Cardiac muscle cell (in vitro differentiated cells and primary cell): Measurements from ENCODE around the gene IL32. TPM values are rescaled to one million over a fixed set of nuclear protein-coding genes. Genes with fewer than 3 reads are reported as not detected.
"Not testable (repeated sequence)": the region's sequence is repeated elsewhere in the genome, so short reads cannot be mapped to it uniquely, and the experiment has no call there.

Source experiments
- DNase-seq, 2 donors: peaks; one replicate each; pipeline versions ENCODE4 v3.0.0 to v3.0.0-alpha.2; 2010 to 2017; ENCODE audit warnings: low read depth in 1 of 2, low spot score in 1 of 2
- H3K27ac ChIP-seq: fragments of 200-600 bp; sonication (generic); 2 replicates; pipeline ENCODE4 v1.5.1; 2016
- H3K27me3 ChIP-seq: fragments of 200-600 bp; sonication (generic); 2 replicates; pipeline ENCODE4 v1.6.0; 2016; ENCODE audit warnings: control low read depth
- H3K36me3 ChIP-seq: fragments of 200-600 bp; sonication (generic); 2 replicates; pipeline ENCODE4 v1.5.1; 2016; ENCODE audit warnings: control low read depth
- H3K4me1 ChIP-seq: fragments of 200-600 bp; sonication (generic); 2 replicates; pipeline ENCODE4 v1.8.1; 2017; ENCODE audit warnings: low read depth, mild to moderate bottlenecking, mixed run types
- H3K4me3 ChIP-seq: fragments of 200-600 bp; sonication (generic); 2 replicates; pipeline ENCODE4 v1.5.1; 2016; ENCODE audit warnings: mild to moderate bottlenecking
- H3K9me3 ChIP-seq: fragments of 200-600 bp; sonication (generic); 2 replicates; pipeline ENCODE4 v1.5.1; 2017; ENCODE audit warnings: low read depth, mild to moderate bottlenecking, control low read depth
- polyA plus RNA-seq: library from polyadenylated mRNA; unstranded; fragments of >200 nt; fragmentation: Nextera tagmentation; extraction: Ambion mirVana; gene quantifications from 2 replicates; pipeline ENCODE4 v1.2.1, GENCODE V29; 2016
- total RNA-seq: library from RNA; depleted of rRNA; stranded (reverse); fragments of >200 nt; gene quantifications from 2 replicates; pipeline ENCODE4 v1.2.3, GENCODE V29; 2016
- TF ChIP-seq, protein P1 (sequence below): IDR thresholded peaks from 2 replicates; pipeline ENCODE4 v1.5.1; 2012; ENCODE audit warnings: low read depth, mild to moderate bottlenecking, low read length

IL32 gene
- total and polyA plus RNA-seq, 2 experiments from 2014 or later, result 0.35 to 0.66 TPM

- Histone ChIP-seq H3K36me3 (no peaks in the 10 kb centered on the region), H3K9me3 (no peaks in the 10 kb centered on the region), H3K4me3 (no peak overlapping the region), H3K4me1 (no peaks in the 10 kb centered on the region), H3K27ac (no peak overlapping the region), H3K27me3 (no peaks in the 10 kb centered on the region)
- TF ChIP-seq, protein P1, sequence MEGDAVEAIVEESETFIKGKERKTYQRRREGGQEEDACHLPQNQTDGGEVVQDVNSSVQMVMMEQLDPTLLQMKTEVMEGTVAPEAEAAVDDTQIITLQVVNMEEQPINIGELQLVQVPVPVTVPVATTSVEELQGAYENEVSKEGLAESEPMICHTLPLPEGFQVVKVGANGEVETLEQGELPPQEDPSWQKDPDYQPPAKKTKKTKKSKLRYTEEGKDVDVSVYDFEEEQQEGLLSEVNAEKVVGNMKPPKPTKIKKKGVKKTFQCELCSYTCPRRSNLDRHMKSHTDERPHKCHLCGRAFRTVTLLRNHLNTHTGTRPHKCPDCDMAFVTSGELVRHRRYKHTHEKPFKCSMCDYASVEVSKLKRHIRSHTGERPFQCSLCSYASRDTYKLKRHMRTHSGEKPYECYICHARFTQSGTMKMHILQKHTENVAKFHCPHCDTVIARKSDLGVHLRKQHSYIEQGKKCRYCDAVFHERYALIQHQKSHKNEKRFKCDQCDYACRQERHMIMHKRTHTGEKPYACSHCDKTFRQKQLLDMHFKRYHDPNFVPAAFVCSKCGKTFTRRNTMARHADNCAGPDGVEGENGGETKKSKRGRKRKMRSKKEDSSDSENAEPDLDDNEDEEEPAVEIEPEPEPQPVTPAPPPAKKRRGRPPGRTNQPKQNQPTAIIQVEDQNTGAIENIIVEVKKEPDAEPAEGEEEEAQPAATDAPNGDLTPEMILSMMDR, result no peak
- DNase-seq, result no peak
Measured at GRCh38 chr16:3074860-3075522, 9.6 kb downstream of the IL32 start.

GRCh38 chr16:3075523-3075915, 10.1 kb downstream of the IL32 start:
- H3K27ac ChIP-seq, result no peak overlapping the region
- H3K9me3 ChIP-seq, result no peaks in the 10 kb centered on the region
- H3K27me3 ChIP-seq, result no peaks in the 10 kb centered on the region
- H3K36me3 ChIP-seq, result no peaks in the 10 kb centered on the region
- TF ChIP-seq, protein P1, result no peak
- H3K4me1 ChIP-seq, result no peaks in the 10 kb centered on the region
- no peak overlapping the region for H3K4me3 ChIP-seq
- DNase-seq, result peak in 1 of 2 donors; percentile 85

- H3K4me3 ChIP-seq, DNase-seq, H3K9me3 ChIP-seq, H3K27ac ChIP-seq, H3K4me1 ChIP-seq, H3K27me3 ChIP-seq, H3K36me3 ChIP-seq: not testable (repeated sequence)
Measured at GRCh38 chr16:3075946-3076345, 10.5 kb downstream of the IL32 start.

GRCh38 chr16:3076577-3076976, 11.1 kb downstream of the IL32 start:
- Histone ChIP-seq H3K9me3 (no peaks in the 10 kb centered on the region), H3K4me1 (no peaks in the 10 kb centered on the region), H3K27me3 (no peaks in the 10 kb centered on the region), H3K27ac (no peak overlapping the region), H3K36me3 (no peaks in the 10 kb centered on the region), H3K4me3 (no peak overlapping the region)
- DNase-seq, result no peak
- TF ChIP-seq, protein P1, result no peak

DNA sequence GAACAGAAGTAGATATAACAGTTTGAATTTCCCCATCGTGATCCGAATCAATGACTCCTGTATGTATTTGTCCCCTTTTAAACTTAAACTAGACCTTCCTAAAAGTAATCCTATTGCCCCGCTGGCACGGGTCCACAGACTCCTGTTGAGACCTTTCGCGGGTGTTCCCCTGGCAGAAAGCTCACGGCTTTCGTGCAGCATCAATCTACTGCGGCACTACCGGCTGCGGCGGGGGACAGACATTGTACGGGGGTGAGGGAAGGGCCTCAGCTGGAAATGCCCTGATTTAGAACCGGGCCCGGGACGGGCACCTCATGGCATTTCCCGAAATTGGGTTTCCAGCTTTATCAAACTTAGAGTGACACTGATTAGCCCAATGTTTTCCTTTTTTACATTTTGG, 14.6 kb downstream of the IL32 start:
- Histone ChIP-seq H3K9me3 (no peaks in the 10 kb centered on the region), H3K36me3 (no peaks in the 10 kb centered on the region), H3K4me1 (no peaks in the 10 kb centered on the region), H3K27me3 (no peaks in the 10 kb centered on the region), H3K27ac (no peak overlapping the region), H3K4me3 (no peak overlapping the region)
- no peak for DNase-seq
- TF ChIP-seq, protein P1, result no peak

DNA sequence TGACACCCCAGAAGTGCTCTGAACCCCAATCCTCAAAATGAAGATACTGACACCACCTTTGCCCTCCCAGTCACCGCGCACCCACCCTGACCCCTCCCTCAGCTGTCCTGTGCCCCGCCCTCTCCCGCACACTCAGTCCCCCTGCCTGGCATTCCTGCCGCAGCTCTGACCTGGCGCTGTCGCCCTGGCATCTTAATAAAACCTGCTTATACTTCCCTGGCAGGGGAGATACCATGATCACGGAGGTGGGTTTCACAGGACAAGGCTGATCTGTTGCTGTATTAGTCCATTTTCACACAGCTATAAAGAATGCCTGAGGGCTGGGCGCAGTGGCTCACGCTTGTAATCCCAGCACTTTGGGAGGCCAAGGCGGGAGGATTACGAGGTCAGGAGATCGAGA, 16.5 kb downstream of the IL32 start:
- not testable (repeated sequence) for DNase-seq, H3K27me3 ChIP-seq, H3K9me3 ChIP-seq, H3K4me1 ChIP-seq, H3K4me3 ChIP-seq, H3K36me3 ChIP-seq, H3K27ac ChIP-seq

GRCh38 chr16:3083408-3083807, 18.0 kb downstream of the IL32 start:
- not testable (repeated sequence) for H3K9me3 ChIP-seq, H3K4me1 ChIP-seq, H3K4me3 ChIP-seq, H3K27ac ChIP-seq, DNase-seq, H3K27me3 ChIP-seq, H3K36me3 ChIP-seq
